Natural killer cell (primary cell): ENCODE results near the gene RNGTT. TPM values are rescaled to one million over a fixed set of nuclear protein-coding genes. Genes with fewer than 3 reads are reported as not detected.

Experiments used
- ATAC-seq, 3 donors: fragments of 150-1000 bp in 2 of 3; fragments of 200-7000 bp in 1 of 3; cut with Tn5 transposase; 1 replicate in 1 of 3; 2 replicates in 2 of 3; pipeline ENCODE4 v1.10.0; 2021; ENCODE audit warnings: mild to moderate bottlenecking in 2 of 3, moderate library complexity in 2 of 3
- DNase-seq, 2 donors: peaks; one replicate each; pipeline versions ENCODE4 v3.0.0 to v3.0.0-alpha.2; 2013 to 2021; ENCODE audit warnings: mixed read lengths in 1 of 2
- H3K27ac ChIP-seq: one replicate; pipeline ENCODE4 v1.5.1; 2013; ENCODE audit warnings: mild to moderate bottlenecking, low read length
- H3K27me3 ChIP-seq: one replicate; pipeline ENCODE4 v1.6.1; 2013; ENCODE audit warnings: low read length; ENCODE audit not compliant: control insufficient read depth, insufficient read depth
- H3K36me3 ChIP-seq: one replicate; pipeline ENCODE4 v1.6.1; 2013; ENCODE audit warnings: low read length; ENCODE audit not compliant: control insufficient read depth, insufficient read depth
- H3K4me1 ChIP-seq: one replicate; pipeline ENCODE4 v1.6.1; 2013; ENCODE audit warnings: low read length; ENCODE audit not compliant: control insufficient read depth, insufficient read depth
- H3K4me3 ChIP-seq: one replicate; pipeline ENCODE4 v1.5.1; 2013; ENCODE audit warnings: low read length
- H3K9me3 ChIP-seq: one replicate; pipeline ENCODE4 v1.6.1; 2013; ENCODE audit warnings: low read length; ENCODE audit not compliant: control insufficient read depth, insufficient read depth
- H3K27ac Mint-ChIP-seq, 2 donors: one replicate each; pipeline ENCODE4 v1.8.0; 2022; ENCODE audit warnings: mild to moderate bottlenecking in 2 of 2, mixed read lengths in 2 of 2, moderate library complexity in 1 of 2
- H3K27me3 Mint-ChIP-seq, 2 donors: one replicate each; pipeline ENCODE4 v1.8.0; 2022; ENCODE audit warnings: low read depth in 2 of 2, mixed read lengths in 2 of 2
- H3K36me3 Mint-ChIP-seq: one replicate; pipeline ENCODE4 v1.8.0; 2022; ENCODE audit warnings: mixed read lengths
- H3K4me1 Mint-ChIP-seq, 2 donors: one replicate each; pipeline ENCODE4 v1.8.0; 2022; ENCODE audit warnings: mixed read lengths in 2 of 2
- H3K4me3 Mint-ChIP-seq: one replicate; pipeline ENCODE4 v1.8.0; 2022; ENCODE audit warnings: mild to moderate bottlenecking, moderate library complexity, mixed read lengths
- H3K9me3 Mint-ChIP-seq, 2 donors: one replicate each; pipeline ENCODE4 v1.8.0; 2022; ENCODE audit warnings: mixed read lengths in 2 of 2
- WGBS: methylation state at CpG from one replicate; pipeline ENCODE4 v1.1.7; 2013; ENCODE audit warnings: missing lambda C conversion rate; ENCODE audit not compliant: insufficient coverage; 5-methylcytosine and 5-hydroxymethylcytosine counted together
- intact Hi-C: fragments of 100-400 bp; cut with micrococcal nuclease; formaldehyde crosslinking; loops from one replicate; pipeline ENCODE4 v1.14.2; 2022
- total RNA-seq, 4 donors: library from RNA; stranded (reverse); fragments of 120-200 nt in 1 of 4; gene quantifications; one replicate each; pipeline versions ENCODE4 v1.2.3 to v1.2.4, GENCODE V29; 2013 to 2022
- TF ChIP-seq, protein P1 (sequence below): fragments of 200-600 bp; IDR thresholded peaks from one replicate; pipeline ENCODE4 v1.8.0; 2022; ENCODE audit warnings: antibody characterized with exemption

RNGTT gene
- total RNA-seq, 3 donors from 2014 or later (not counting 1 experiment from before 2014, with no cell fraction given): 23.1 to 27.2 (median 23.1) TPM

DNA sequence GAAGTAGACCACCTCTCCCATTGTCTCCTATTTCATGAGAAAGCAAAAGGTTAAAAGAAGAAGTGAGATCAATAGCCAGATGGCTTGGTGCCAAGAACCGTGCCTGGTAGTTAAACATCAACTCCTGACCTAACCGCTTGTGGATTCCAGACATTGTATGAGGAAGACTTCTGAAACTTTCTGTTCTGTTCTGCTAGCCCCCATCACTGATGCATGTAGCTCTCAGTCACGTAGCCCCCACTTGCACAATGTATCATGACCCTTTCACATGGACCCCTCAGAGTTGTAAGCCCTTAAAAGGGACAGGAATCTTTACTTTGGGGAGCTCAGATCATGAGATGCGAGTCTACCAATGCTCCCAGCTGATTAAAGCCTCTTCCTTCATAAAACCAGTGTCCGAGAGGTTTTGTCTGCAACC lies 301.2 kb downstream of the RNGTT start:
- H3K36me3 Mint-ChIP-seq: peaks cover 37% of the 10 kb centered on the region
- no peak overlapping the region for H3K27ac Mint-ChIP-seq

GRCh38 chr6:88661136-88661535 lies 302.3 kb downstream of the RNGTT start:
- no peak for ATAC-seq
- H3K36me3 Mint-ChIP-seq: peaks cover 35% of the 10 kb centered on the region

More for the DNA sequence above, 301.2 kb downstream of the RNGTT start:
- no peaks in the 10 kb centered on the region for H3K27me3 Mint-ChIP-seq
- Histone ChIP-seq H3K9me3 (peaks cover 24% of the 10 kb centered on the region), H3K4me3 (no peak overlapping the region), H3K4me1 (peaks cover 5% of the 10 kb centered on the region), H3K27me3 (no peaks in the 10 kb centered on the region), H3K27ac (no peak overlapping the region), H3K36me3 (no peaks in the 10 kb centered on the region)
- no peak overlapping the region for H3K4me3 Mint-ChIP-seq
- H3K4me1 Mint-ChIP-seq: peaks cover 16 to 31% of the 10 kb centered on the region in 2 donors
- 94% methylated on average over 5 of the region's 5 CpGs for WGBS
- H3K9me3 Mint-ChIP-seq: peaks cover 4 to 19% of the 10 kb centered on the region in 2 donors
- intact Hi-C loops: no loop called here
- DNase-seq (no peak), ATAC-seq (no peak)
- TF ChIP-seq, protein P1, sequence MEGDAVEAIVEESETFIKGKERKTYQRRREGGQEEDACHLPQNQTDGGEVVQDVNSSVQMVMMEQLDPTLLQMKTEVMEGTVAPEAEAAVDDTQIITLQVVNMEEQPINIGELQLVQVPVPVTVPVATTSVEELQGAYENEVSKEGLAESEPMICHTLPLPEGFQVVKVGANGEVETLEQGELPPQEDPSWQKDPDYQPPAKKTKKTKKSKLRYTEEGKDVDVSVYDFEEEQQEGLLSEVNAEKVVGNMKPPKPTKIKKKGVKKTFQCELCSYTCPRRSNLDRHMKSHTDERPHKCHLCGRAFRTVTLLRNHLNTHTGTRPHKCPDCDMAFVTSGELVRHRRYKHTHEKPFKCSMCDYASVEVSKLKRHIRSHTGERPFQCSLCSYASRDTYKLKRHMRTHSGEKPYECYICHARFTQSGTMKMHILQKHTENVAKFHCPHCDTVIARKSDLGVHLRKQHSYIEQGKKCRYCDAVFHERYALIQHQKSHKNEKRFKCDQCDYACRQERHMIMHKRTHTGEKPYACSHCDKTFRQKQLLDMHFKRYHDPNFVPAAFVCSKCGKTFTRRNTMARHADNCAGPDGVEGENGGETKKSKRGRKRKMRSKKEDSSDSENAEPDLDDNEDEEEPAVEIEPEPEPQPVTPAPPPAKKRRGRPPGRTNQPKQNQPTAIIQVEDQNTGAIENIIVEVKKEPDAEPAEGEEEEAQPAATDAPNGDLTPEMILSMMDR: no peak

GRCh38 chr6:88655586-88655985 lies 307.8 kb downstream of the RNGTT start:
- H3K27me3 ChIP-seq: no peaks in the 10 kb centered on the region
- H3K27ac ChIP-seq: no peak overlapping the region
- no peak for DNase-seq
- Mint-ChIP-seq H3K9me3 (peaks cover 2 to 6% of the 10 kb centered on the region in 2 donors), H3K27ac (no peak overlapping the region), H3K36me3 (peaks cover 27% of the 10 kb centered on the region), H3K4me3 (no peak overlapping the region), H3K27me3 (no peaks in the 10 kb centered on the region), H3K4me1 (peaks cover 6 to 17% of the 10 kb centered on the region in 2 donors)
- ATAC-seq: no peak
- intact Hi-C loops: no loop called here
- H3K4me1 ChIP-seq: no peaks in the 10 kb centered on the region
- no peaks in the 10 kb centered on the region for H3K36me3 ChIP-seq
- H3K4me3 ChIP-seq: no peak overlapping the region
- TF ChIP-seq, protein P1: no peak
- H3K9me3 ChIP-seq: peaks cover 4% of the 10 kb centered on the region

More at GRCh38 chr6:88661136-88661535, 302.3 kb downstream of the RNGTT start:
- DNase-seq: no peak
- TF ChIP-seq, protein P1: no peak
- no peak overlapping the region for H3K4me3 Mint-ChIP-seq
- H3K9me3 Mint-ChIP-seq: peaks cover 4 to 19% of the 10 kb centered on the region in 2 donors
- Histone ChIP-seq H3K36me3 (no peaks in the 10 kb centered on the region), H3K27me3 (no peaks in the 10 kb centered on the region), H3K4me3 (no peak overlapping the region), H3K27ac (no peak overlapping the region), H3K4me1 (peaks cover 5% of the 10 kb centered on the region), H3K9me3 (peaks cover 23% of the 10 kb centered on the region)
- H3K27me3 Mint-ChIP-seq: no peaks in the 10 kb centered on the region
- H3K27ac Mint-ChIP-seq: no peak overlapping the region
- WGBS: 90% methylated on average over 4 of the region's 6 CpGs
- H3K4me1 Mint-ChIP-seq: peaks cover 20 to 34% of the 10 kb centered on the region in 2 donors
- intact Hi-C loops: no loop called here

GRCh38 chr6:88653936-88654335 lies 309.5 kb downstream of the RNGTT start:
- no peak overlapping the region for H3K27ac ChIP-seq
- Mint-ChIP-seq H3K36me3 (peaks cover 11% of the 10 kb centered on the region), H3K9me3 (peaks cover 0 to 2% of the 10 kb centered on the region in 2 donors), H3K4me1 (peaks cover 6 to 17% of the 10 kb centered on the region in 2 donors), H3K27ac (no peak overlapping the region), H3K27me3 (no peaks in the 10 kb centered on the region), H3K4me3 (no peak overlapping the region)
- DNase-seq (no peak), ATAC-seq (no peak)
- TF ChIP-seq, protein P1: no peak
- no peak overlapping the region for H3K4me3 ChIP-seq
- H3K4me1 ChIP-seq: no peaks in the 10 kb centered on the region
- no peaks in the 10 kb centered on the region for H3K27me3 ChIP-seq
- WGBS: 94% methylated on average over 3 of the region's 4 CpGs
- peaks cover 3% of the 10 kb centered on the region for H3K9me3 ChIP-seq
- H3K36me3 ChIP-seq: no peaks in the 10 kb centered on the region
- intact Hi-C loops: no loop called here
